K562 (cell line): ENCODE results near the gene GATAD2B. TPM values are rescaled to one million over a fixed set of nuclear protein-coding genes. Genes with fewer than 3 reads are reported as not detected.

Experiments
- ATF6 ChIP-seq: sonication (generic); formaldehyde crosslinking; IDR thresholded peaks from 2 replicates; pipeline ENCODE4 v1.4.0; 2020; ENCODE audit warnings: mild to moderate bottlenecking, missing genetic modification reagents
- CTCFL ChIP-seq: IDR thresholded peaks from 2 replicates; pipeline ENCODE4 v1.6.1; 2011; ENCODE audit warnings: borderline replicate concordance, low read depth, mild to moderate bottlenecking, moderate library complexity, low read length; ENCODE audit not compliant: insufficient read depth, poor library complexity, severe bottlenecking
- HDAC3 ChIP-seq: fragments of 450-650 bp; IDR thresholded peaks from 2 replicates; pipeline ENCODE4 v1.6.1; 2018; ENCODE audit warnings: borderline replicate concordance, mild to moderate bottlenecking, moderate library complexity; ENCODE audit not compliant: partially characterized antibody
- HNRNPLL ChIP-seq: fragments of 200-400 bp; formaldehyde crosslinking; IDR thresholded peaks from 2 replicates; pipeline ENCODE4 v1.6.1; 2017; ENCODE audit warnings: low read length, low read depth, mild to moderate bottlenecking; ENCODE audit not compliant: poor library complexity, severe bottlenecking
- STAT6 ChIP-seq: sonication (generic); formaldehyde crosslinking; IDR thresholded peaks from 2 replicates; pipeline ENCODE4 v1.8.1; 2023; ENCODE audit warnings: mild to moderate bottlenecking, missing genetic modification reagents
- YY1 ChIP-seq, 3 experiments: IDR thresholded peaks; 2 replicates each; pipeline ENCODE4 v1.6.1; 2011; ENCODE audit warnings: low read length in 2 of 3, mild to moderate bottlenecking in 2 of 3, moderate library complexity in 2 of 3, borderline replicate concordance in 1 of 3, control low read depth in 1 of 3, low read depth in 1 of 3; ENCODE audit not compliant: insufficient read depth in 3 of 3, insufficient replicate concordance in 2 of 3, control insufficient read depth in 1 of 3, insufficient read length in 1 of 3; ENCODE audit errors: extremely low read depth in 1 of 3
- ZFP36 ChIP-seq: fragments of 150-350 bp; IDR thresholded peaks from 2 replicates; pipeline ENCODE4 v1.6.1; 2018; ENCODE audit warnings: low read length, low read depth; ENCODE audit not compliant: partially characterized antibody
- ZMIZ1 ChIP-seq, 2 experiments: fragments of 150-350 bp in 1 of 2; IDR thresholded peaks; 2 replicates each; pipeline ENCODE4 v1.6.1; 2012 to 2016; ENCODE audit warnings: low read depth in 2 of 2, low read length in 2 of 2, mild to moderate bottlenecking in 1 of 2, moderate library complexity in 1 of 2
- ZNF561 ChIP-seq: fragments of 450-650 bp; formaldehyde crosslinking; conservative IDR thresholded peaks from 2 replicates; pipeline ENCODE4 v1.4.0; 2020; ENCODE audit warnings: mild to moderate bottlenecking, moderate library complexity
- polyA plus RNA-seq, 8 experiments: library from polyadenylated mRNA; depleted of rRNA in 4 of 8; stranded (reverse) in 5 of 8; unstranded in 3 of 8; fragments of >200 nt; fragmentation: Nextera tagmentation in 2 of 8; fragmentation: Illumina TruSeq in 1 of 8; extraction: Ambion mirVana in 2 of 8; extraction: Trizol in 1 of 8; gene quantifications; 2 replicates each; pipeline versions ENCODE4 v1.2.1 to v1.2.3, GENCODE V29; 2011 to 2014; ENCODE audit warnings: inconsistent platforms in 1 of 8, missing spikeins in 1 of 8
- total RNA-seq, 7 experiments: library from RNA; depleted of rRNA in 6 of 7; stranded (reverse); fragments of >200 nt in 6 of 7; fragmentation: Illumina TruSeq in 2 of 7; extraction: Trizol in 2 of 7; gene quantifications; 2 replicates each; pipeline versions ENCODE4 v1.2.1 to v1.2.3, GENCODE V29; 2011 to 2021; ENCODE audit warnings: low replicate concordance in 1 of 7

The GATAD2B gene
- total and polyA plus RNA-seq, 9 of the 15 experiments (the other 6 are each of a cell fraction or from before 2014, with no cell fraction given): 1.5 to 40.2 (median 4.9) TPM

DNA sequence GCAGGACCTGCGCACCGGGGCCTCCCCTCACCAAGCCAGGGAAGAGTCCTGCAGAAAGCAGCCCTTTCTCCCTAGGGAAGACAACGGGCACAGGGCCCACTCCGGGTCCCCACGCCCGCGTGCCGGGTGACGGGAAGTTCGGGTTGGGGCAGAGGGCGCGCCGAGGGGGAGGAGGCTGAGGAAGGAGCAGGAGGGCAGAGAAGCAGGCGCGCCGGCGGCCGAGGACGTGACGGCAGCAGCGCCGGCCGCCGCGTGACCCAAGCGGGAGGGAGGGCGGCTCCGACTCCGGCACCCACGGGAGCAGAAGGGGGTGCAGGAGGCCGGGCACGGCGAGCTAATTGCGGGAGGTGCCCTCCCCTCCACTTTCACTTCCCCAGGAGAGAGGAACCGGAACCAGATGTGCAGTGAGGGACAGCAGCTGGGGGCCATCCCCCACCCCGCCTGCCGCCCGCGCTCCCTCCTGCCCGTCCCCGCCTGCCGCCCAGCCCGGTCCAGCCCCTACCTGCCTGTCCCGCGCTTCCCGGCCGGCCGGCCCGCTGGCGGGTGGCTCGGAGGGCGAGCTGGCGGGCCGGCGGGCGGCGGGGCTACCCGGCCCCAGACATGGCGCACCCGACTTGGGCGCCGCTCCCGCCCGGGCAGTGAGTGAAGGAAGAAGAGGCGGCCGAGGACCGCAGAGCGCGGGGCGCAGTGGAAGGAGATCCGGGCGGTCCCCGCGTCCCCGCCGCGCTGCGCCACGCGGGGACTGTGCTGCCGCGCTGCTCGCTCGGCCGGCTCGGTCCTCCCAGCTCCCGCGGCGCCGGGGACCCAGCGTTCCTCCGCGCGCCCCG is 23.2 kb upstream of the GATAD2B start (continued):
- TF ChIP-seq ZMIZ1 (IDR thresholded peaks at IDR 0.05; ENCODE audit: low read depth in 2 of 2, low read length in 2 of 2) (no peak), ATF6 (CRISPR knock-in tag) (no peak), HDAC3 (no peak), STAT6 (no peak), ZNF561 (CRISPR knock-in tag) (no peak), HNRNPLL (no peak), ZFP36 (no peak), CTCFL (no peak), YY1 (IDR thresholded peaks at IDR 0.05; ENCODE audit: borderline replicate concordance in 1 of 3, control insufficient read depth in 1 of 3, extremely low read depth in 1 of 3, insufficient read depth in 3 of 3, insufficient read length in 1 of 3, insufficient replicate concordance in 2 of 3, low read depth in 1 of 3, low read length in 2 of 3) (peak in 1 of 3 experiments; percentile 13)
